ENCODE measurements around the gene FTO. TPM values are rescaled to one million over a fixed set of nuclear protein-coding genes. Genes with fewer than 3 reads are reported as not detected.

The FTO gene
- total RNA-seq, 4 donors from 2014 or later, result 102 to 138 (median 130) TPM

GRCh38 chr16:54052271-54052670, 348.3 kb downstream of the FTO start:
- Histone ChIP-seq H3K27me3 (no peaks in the 10 kb centered on the region), H3K36me3 (peaks cover 0 to 2% of the 10 kb centered on the region in 2 donors), H3K4me1 (no peaks in the 10 kb centered on the region), H3K27ac (no peak overlapping the region), H3K9me3 (no peaks in the 10 kb centered on the region), H3K4me3 (no peak overlapping the region)
- 87 to 89% methylated on average over 5 of the region's 5 CpGs for WGBS, 2 donors (ENCODE audit: low coverage in 1 of 2)
- ATAC-seq, result no peak
- TF ChIP-seq EP300 (IDR thresholded peaks at IDR 0.05), result no peak
- TF ChIP-seq POLR2AphosphoS5 (IDR thresholded peaks at IDR 0.05), result no peak
- TF ChIP-seq POLR2A (IDR thresholded peaks at IDR 0.05), result no peak
- TF ChIP-seq, protein P1, sequence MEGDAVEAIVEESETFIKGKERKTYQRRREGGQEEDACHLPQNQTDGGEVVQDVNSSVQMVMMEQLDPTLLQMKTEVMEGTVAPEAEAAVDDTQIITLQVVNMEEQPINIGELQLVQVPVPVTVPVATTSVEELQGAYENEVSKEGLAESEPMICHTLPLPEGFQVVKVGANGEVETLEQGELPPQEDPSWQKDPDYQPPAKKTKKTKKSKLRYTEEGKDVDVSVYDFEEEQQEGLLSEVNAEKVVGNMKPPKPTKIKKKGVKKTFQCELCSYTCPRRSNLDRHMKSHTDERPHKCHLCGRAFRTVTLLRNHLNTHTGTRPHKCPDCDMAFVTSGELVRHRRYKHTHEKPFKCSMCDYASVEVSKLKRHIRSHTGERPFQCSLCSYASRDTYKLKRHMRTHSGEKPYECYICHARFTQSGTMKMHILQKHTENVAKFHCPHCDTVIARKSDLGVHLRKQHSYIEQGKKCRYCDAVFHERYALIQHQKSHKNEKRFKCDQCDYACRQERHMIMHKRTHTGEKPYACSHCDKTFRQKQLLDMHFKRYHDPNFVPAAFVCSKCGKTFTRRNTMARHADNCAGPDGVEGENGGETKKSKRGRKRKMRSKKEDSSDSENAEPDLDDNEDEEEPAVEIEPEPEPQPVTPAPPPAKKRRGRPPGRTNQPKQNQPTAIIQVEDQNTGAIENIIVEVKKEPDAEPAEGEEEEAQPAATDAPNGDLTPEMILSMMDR (IDR thresholded peaks at IDR 0.05), result no peak

DNA sequence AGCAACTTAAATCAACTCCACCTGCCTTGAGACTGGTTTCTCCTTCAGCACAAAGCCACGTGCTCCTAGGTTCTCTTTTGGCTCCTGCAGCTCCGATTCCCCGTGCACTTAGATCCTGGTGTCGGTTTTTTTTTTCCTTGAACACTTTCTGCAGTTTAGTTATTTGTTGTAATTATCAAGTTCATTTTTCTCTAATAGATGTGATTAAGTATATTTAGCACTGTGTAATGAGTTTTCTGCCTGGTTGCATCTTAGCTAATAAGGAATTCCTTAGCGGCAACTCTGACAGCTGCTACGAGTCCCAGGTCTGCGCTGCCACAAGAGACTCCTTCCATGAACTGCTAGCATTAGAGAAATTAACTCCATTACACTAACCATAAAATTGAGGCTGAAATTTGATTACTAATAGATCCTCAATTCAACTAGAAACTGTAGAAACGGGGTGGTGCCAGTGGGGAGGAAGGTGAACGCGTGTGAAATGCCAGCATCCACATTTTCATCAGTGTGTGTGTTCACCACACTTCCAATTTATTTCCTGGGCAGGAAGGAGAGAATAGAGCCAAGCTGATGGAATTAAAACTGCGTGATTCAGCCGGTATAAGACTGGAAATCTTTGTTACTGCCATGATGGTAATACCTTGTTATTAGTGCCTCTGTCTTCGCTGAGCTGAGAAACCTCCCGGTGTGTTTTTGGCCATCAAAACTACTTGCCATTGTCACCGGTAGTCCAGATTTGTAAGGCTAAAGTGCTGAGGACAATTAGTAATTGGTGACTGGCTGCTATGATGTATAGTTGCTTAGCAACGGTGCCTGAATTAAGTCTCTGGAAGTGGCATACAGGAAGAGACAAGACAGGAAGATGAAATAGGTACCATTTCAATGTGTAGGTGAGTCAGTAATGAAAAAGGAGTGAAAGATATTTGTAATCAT, 350.2 kb downstream of the FTO start:
- WGBS, 2 donors (ENCODE audit: low coverage in 1 of 2), result 89 to 92% methylated on average over 14 to 16 of the region's 16 CpGs
- H3K4me1 ChIP-seq, result no peaks in the 10 kb centered on the region
- H3K9me3 ChIP-seq, result no peaks in the 10 kb centered on the region
- peaks cover 0 to 4% of the 10 kb centered on the region in 2 donors for H3K36me3 ChIP-seq
- ATAC-seq, result no peak
- H3K4me3 ChIP-seq, result no peak overlapping the region
- H3K27ac ChIP-seq, result no peak overlapping the region
- H3K27me3 ChIP-seq, result no peaks in the 10 kb centered on the region
- TF ChIP-seq, protein P1 (IDR thresholded peaks at IDR 0.05), result no peak
- TF ChIP-seq POLR2A (IDR thresholded peaks at IDR 0.05) (no peak), POLR2AphosphoS5 (IDR thresholded peaks at IDR 0.05) (no peak), EP300 (IDR thresholded peaks at IDR 0.05) (no peak)

GRCh38 chr16:54055191-54055590, 351.2 kb downstream of the FTO start:
- H3K27ac ChIP-seq, result no peak overlapping the region
- 67 to 74% methylated on average over 4 of the region's 4 CpGs for WGBS, 2 donors (ENCODE audit: low coverage in 1 of 2)
- no peak for ATAC-seq
- no peak for TF ChIP-seq POLR2A (IDR thresholded peaks at IDR 0.05)
- TF ChIP-seq, protein P1 (IDR thresholded peaks at IDR 0.05), result no peak
- TF ChIP-seq POLR2AphosphoS5 (IDR thresholded peaks at IDR 0.05), result no peak
- TF ChIP-seq EP300 (IDR thresholded peaks at IDR 0.05), result no peak
- H3K9me3 ChIP-seq, result no peaks in the 10 kb centered on the region
- H3K4me1 ChIP-seq, result no peaks in the 10 kb centered on the region
- peaks cover 0 to 4% of the 10 kb centered on the region in 2 donors for H3K36me3 ChIP-seq
- H3K4me3 ChIP-seq, result no peak overlapping the region
- no peaks in the 10 kb centered on the region for H3K27me3 ChIP-seq

- H3K27ac ChIP-seq, result no peak overlapping the region
- H3K36me3 ChIP-seq, result peaks cover 0 to 4% of the 10 kb centered on the region in 2 donors
- ATAC-seq, result no peak
- 59 to 92% methylated on average over 3 of the region's 3 CpGs for WGBS, 2 donors (ENCODE audit: low coverage in 1 of 2)
- no peak for TF ChIP-seq POLR2A (IDR thresholded peaks at IDR 0.05)
- TF ChIP-seq, protein P1 (IDR thresholded peaks at IDR 0.05), result no peak
- TF ChIP-seq EP300 (IDR thresholded peaks at IDR 0.05), result no peak
- TF ChIP-seq POLR2AphosphoS5 (IDR thresholded peaks at IDR 0.05), result no peak
- H3K4me3 ChIP-seq, result no peak overlapping the region
- H3K9me3 ChIP-seq, result no peaks in the 10 kb centered on the region
- no peaks in the 10 kb centered on the region for H3K4me1 ChIP-seq
- no peaks in the 10 kb centered on the region for H3K27me3 ChIP-seq
Measured at GRCh38 chr16:54055864-54056263, 351.9 kb downstream of the FTO start.

- WGBS, 2 donors (ENCODE audit: low coverage in 1 of 2), result 94 to 100% methylated on average over 2 to 3 of the region's 3 CpGs
- no peak for TF ChIP-seq POLR2A (IDR thresholded peaks at IDR 0.05)
- TF ChIP-seq, protein P1 (IDR thresholded peaks at IDR 0.05), result no peak
- TF ChIP-seq POLR2AphosphoS5 (IDR thresholded peaks at IDR 0.05), result no peak
- TF ChIP-seq EP300 (IDR thresholded peaks at IDR 0.05), result no peak
- no peak for ATAC-seq
- Histone ChIP-seq H3K9me3 (no peaks in the 10 kb centered on the region), H3K4me1 (no peaks in the 10 kb centered on the region), H3K27ac (no peak overlapping the region), H3K36me3 (peaks cover 0 to 4% of the 10 kb centered on the region in 2 donors), H3K27me3 (no peaks in the 10 kb centered on the region), H3K4me3 (no peak overlapping the region)
Measured at GRCh38 chr16:54056921-54057320, 353.0 kb downstream of the FTO start.
